ENCODE results near the gene PKHD1. TPM values are rescaled to one million over a fixed set of nuclear protein-coding genes. Genes with fewer than 3 reads are reported as not detected.

Gene PKHD1
- total RNA-seq, 1 experiment from 2014 or later, result not detected

GRCh38 chr6:51684603-51685002, 402.8 kb downstream of the PKHD1 start:
- no peak for DNase-seq (ENCODE audit: low read depth)

GRCh38 chr6:51684038-51684437, 403.4 kb downstream of the PKHD1 start:
- DNase-seq (ENCODE audit: low read depth), result no peak

DNA sequence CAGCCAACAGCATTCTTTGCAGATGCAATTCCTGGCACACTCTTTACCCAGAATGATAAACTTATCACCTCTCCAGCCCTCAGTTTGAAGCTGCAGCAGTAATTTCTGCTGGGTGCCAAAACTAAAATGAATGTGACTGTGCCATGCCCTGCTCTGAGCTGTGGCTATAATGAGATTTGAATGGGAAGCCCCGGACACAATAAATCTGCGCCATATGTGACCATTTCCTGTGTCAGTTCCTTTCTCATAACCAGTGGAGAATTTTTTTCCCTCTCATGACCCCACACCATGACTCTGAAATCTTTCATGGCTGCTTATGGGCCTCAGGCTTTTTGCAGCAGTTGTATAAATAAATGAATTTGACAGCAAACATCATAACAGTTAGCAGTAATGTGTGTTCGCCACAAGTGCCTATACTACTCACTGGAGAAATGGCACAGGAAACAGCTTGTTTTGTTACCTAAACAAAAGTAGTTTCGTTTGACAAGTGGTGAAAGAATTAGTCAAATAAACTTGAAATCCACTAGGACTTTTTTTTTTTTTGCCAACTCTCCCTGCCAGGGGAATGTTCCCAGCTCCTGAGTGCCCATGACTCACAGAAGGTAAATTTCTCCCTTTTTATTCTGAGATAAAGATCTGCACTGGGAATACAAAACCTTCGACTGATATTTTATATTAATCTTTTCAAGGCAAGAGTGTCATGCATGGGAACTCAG, 408.4 kb downstream of the PKHD1 start:
- no peak for DNase-seq (ENCODE audit: low read depth)

GRCh38 chr6:51678274-51678673, 409.1 kb downstream of the PKHD1 start:
- no peak for DNase-seq (ENCODE audit: low read depth)

- no peak for DNase-seq (ENCODE audit: low read depth)
Observed at GRCh38 chr6:51675922-51676275, 411.5 kb downstream of the PKHD1 start.

- no peak for DNase-seq (ENCODE audit: low read depth)
Observed at GRCh38 chr6:51675020-51675921, 412.1 kb downstream of the PKHD1 start.

DNA sequence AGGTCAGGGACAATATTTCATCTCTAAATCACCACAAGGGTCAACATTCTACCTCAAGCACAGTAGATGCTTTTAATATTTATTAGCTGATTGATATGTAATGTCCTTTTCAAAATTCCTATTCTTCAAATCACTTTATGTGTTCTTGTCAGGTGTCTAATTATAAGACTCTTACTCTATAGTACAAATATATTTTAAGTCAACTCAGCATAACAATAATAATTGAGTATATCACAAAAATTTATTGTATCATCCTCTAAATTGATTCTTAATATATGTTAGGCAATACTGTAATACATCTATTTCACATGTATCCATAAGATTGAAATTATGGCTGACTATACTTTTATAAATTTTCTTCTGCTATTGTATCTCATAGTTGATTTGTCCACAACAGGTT, 423.9 kb downstream of the PKHD1 start:
- DNase-seq (ENCODE audit: low read depth), result no peak

DNA sequence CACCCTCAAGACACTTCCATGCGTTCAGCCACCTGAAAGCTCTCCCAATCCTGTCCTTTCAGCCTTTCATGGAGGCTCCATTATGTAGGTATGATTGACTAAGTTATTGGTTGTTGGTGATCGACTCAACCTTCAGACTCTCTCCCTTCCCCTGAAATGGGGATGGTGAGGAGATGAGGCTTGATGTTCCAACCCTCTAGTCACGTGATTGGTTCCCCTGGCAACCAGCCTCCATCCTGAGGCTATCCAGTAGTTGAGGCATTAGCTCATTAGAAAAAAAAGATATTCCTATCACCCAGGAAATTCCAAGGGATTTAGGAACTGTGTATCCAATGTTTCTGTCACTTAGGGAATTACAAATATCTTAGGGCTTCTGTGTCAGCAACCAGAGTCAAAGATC, 426.6 kb downstream of the PKHD1 start:
- DNase-seq (ENCODE audit: low read depth), result no peak

DNA sequence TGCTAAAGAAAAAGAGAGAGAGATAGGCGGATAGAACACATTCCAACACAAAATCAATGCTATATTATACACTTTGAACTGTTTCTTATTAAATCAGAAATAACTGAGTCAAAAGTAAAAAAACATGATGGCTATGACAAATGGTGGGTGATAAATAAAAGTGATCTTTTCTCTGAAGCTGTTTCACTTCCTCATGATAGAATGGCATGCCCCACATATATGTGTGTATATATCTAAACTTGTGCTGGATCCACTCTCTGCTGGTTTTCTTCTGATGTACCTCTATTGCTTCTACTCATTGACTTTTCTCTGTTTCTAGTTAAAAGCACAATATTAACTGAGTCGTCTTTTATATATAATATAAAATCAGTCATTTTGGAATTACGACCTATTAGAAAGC, 429.9 kb downstream of the PKHD1 start:
- no peak for DNase-seq (ENCODE audit: low read depth)

DNA sequence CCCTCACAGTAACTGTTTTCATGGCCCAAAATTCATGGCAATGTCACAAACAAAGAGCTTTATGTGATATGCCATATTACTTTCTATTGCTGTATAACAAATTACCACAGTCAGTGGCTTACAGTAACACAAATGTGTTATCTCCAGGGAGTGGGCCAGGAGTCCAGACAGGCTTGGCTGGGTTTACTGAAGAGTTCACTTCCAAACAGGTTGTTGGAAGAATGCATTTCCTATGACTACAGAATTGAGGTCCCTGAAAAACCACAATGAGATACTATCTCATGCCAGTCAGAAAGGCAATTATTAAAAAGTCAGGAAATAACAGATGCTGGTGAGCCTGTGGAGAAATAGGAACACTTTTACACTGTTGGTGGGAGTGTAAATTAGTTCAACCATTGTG, 431.9 kb downstream of the PKHD1 start:
- no peak for DNase-seq (ENCODE audit: low read depth)

- DNase-seq (ENCODE audit: low read depth), result no peak
Observed at GRCh38 chr6:51654647-51655046, 432.8 kb downstream of the PKHD1 start.

- no peak for DNase-seq (ENCODE audit: low read depth)
Observed at GRCh38 chr6:51651132-51651817, 436.1 kb downstream of the PKHD1 start.

DNA sequence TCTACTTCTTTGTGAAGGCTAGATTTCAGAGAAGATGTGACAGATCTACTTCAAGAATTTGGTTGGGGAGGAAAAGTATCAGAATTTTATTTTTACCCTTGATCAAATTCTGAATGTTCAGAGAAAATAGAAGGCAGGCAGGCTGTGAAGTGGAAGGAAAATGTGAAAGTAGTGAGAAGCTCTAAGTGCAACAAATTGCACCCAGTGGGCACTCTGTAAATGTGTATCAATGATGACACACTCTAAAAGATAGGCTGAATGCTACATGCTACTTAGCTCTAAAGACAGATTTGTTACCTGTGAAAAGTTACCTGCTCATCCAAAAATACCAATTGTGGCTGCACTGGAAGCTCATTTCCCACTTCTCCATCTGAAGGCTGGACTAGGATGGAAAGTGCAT, 438.6 kb downstream of the PKHD1 start:
- no peak for DNase-seq (ENCODE audit: low read depth)

DNA sequence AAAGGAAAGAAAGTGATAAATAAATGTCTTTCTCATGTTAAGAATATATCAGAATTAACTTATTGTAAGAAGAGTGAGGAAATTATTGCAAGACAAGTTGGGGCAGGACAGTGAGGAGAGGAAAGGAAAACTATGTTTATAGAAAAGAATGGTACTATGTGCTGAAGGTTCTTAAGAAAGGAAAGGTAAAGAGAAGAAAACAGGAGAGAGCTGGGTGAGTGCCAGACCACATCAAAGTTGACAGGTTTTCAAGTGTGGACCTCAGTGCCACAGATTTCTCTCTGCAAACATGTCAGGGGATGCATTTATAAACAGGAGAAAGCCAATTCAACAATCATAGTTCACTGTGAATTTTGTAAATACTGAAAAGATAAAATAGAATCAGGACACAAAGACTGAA, 439.2 kb downstream of the PKHD1 start:
- no peak for DNase-seq (ENCODE audit: low read depth)

GRCh38 chr6:51644426-51644825, 443.0 kb downstream of the PKHD1 start:
- no peak for DNase-seq (ENCODE audit: low read depth)

DNA sequence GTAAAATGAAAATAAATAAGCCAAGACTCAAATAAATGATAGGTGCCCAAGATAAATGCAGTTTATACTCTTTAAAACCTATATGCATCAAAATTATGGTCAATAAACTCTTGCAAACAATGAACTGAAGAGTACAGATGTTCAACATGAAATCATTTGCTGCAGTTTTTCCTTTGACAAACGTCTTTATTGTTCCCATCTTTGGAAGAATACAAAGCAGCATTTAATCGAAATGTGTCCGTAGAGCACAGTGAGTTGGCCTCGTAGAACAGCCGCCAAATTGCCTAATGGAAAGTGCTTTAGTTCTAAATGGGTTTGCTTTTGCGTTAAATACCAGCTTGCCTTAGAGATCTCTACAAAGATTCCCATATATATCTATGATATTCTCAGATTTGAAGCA, 447.4 kb downstream of the PKHD1 start:
- DNase-seq (ENCODE audit: low read depth), result no peak

GRCh38 chr6:51633424-51633823, 454.0 kb downstream of the PKHD1 start:
- no peak for DNase-seq (ENCODE audit: low read depth)

DNA sequence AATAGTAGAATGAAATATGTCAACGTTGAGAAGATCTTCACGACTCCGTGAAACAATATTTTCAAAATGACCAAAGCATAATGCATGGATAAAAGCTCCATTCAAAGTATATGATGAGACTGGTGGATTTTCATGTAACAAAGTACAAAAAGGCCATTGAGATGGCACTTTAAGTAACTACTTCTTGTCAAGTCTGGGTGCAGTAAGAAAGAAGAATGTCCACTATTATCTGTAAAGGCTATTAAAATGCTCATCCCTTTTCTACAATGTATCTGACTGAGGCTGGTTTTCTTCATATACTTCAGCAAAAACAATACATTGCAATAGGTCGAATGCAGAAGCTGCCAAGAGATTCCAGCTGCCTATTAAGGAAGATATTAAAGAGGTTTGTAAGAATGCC, 457.4 kb downstream of the PKHD1 start:
- no peak for DNase-seq (ENCODE audit: low read depth)

DNA sequence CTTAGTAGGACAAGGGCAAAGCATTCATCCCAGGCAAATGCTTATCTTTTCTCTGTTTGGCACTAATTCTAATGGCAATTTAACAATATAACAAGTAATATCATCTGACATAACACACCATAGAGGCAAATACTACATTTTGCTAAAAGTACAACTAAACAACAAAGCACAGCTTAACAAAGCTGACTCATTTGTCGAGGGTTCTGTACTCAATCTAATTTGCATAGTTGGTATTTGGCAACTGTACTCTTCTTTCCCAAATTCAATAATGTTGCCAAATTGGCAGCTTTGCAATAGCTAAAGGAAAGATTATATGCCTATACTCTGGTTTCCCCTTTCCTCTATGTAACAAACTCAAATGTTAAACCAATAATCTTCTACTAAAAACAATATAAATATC, 461.0 kb downstream of the PKHD1 start:
- no peak for DNase-seq (ENCODE audit: low read depth)

GRCh38 chr6:51625566-51625965, 461.8 kb downstream of the PKHD1 start:
- DNase-seq (ENCODE audit: low read depth), result no peak

GRCh38 chr6:51620971-51621370, 466.4 kb downstream of the PKHD1 start:
- DNase-seq (ENCODE audit: low read depth), result no peak

DNA sequence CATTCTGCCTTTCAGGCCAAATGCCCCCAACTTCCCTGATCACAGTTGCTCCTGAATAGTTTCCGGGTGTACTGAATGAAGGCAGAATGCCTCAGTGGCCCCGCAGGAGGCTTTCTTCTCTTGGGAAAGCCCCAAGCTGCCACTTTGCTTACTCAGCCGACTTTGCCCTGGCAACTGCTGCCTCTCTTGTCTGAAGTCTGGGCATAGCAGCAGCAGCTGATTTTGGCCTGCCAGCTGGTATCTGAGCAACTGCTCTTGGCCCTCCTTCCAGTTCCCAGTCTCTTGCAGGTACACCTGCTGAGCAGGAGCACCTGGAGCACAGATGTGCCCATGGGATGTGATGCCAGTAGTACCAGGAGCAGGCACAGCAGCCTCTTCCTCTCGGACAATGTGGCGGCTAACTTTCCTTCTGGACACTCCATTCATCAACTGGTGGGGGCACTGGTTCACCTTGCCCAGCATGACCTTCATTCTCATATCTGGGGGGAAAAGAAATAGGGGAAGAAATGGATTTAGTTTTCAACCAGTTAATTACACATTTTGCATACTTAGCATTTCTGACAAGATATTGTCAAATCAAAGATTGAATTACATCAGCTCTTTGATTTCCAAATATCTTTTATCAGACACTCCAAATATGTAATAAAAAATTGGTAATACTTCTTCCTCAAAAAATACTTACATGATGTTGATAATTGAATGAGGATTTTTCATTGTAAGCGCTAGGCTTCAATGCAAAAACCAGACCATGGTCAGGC, 468.2 kb downstream of the PKHD1 start:
- DNase-seq (ENCODE audit: low read depth), result no peak

All from RPMI7951 (cell line).